Neural progenitor cell (in vitro differentiated cells): ENCODE measurements around the gene MYOT.

Source experiments
- CTCF ChIP-seq: fragments of 200-600 bp; sonication (generic); IDR thresholded peaks from 2 replicates; pipeline ENCODE4 v1.5.1; 2017; ENCODE audit warnings: antibody characterized with exemption, mild to moderate bottlenecking
- EZH2 ChIP-seq: fragments of 200-600 bp; sonication (generic); IDR thresholded peaks from 2 replicates; pipeline ENCODE4 v1.6.1; 2017; ENCODE audit warnings: antibody characterized with exemption, mild to moderate bottlenecking, moderate library complexity
- EZH2phosphoT487 ChIP-seq: fragments of 200-600 bp; sonication (generic); IDR thresholded peaks from 2 replicates; pipeline ENCODE4 v1.6.1; 2017; ENCODE audit warnings: antibody characterized with exemption

DNA sequence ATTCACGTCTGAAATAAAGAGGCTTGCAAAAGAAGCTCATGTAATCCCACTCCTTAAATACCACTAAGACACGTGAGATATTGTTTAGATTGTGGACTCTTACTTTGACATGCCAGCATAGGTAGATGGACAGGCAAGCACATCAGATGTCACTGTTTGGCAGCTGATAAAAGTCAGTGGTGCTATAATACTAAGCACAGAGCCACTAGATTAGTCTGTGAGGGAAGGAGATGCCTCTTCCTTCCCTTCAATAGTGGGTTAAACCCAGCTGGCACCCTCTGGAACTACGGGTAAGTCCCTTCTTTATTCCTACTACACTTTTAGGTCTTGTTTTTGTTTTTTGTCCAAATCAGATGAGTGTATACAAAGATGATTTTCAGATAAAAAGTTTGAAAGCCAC, at the start of gene MYOT:
- TF ChIP-seq CTCF (no peak), EZH2 (no peak), EZH2phosphoT487 (no peak)
